GM21381 (cell line): Measurements from ENCODE around the gene RNU6-9.

Source experiments
- ATAC-seq: cut with Tn5 transposase; IDR thresholded peaks from one replicate; pipeline ENCODE4 v1.9.1; 2021; ENCODE audit warnings: mild to moderate bottlenecking, moderate library complexity; ENCODE audit not compliant: unreplicated experiment

RNU6-9 gene

DNA sequence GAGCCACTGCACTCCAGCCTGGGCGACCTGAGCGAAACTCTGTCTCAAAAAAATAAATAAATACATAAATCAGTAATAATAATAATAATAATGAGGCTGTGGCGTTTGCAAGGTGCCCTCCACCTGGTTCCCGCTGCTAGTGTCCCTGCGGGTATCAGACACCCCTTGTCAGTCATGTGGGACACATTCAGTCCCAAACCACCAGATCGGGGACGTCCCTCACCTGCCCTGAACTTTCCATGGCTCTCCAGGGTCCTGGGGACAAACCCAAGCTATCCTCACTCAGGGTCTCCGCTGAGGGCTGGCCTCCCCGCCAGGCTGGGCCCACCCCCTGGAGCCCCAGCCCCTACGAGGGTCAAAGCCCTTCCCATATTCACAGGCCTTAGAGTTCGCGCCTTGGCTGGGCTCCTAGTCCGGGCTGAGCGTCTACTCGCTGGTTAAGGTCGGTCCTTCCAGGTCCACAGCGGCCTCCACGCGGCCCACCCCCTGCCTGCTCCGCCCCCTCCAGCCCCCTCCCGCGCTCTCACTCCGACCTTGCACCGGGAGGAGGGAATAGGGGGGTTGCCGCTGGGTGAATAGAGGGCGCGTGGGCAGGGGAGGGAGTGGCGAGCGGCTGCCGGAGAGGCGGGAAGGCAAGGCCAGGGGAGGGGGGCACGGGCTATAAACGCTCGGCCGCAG lies 23.5 kb downstream of the RNU6-9 start:
- ATAC-seq: no peak

DNA sequence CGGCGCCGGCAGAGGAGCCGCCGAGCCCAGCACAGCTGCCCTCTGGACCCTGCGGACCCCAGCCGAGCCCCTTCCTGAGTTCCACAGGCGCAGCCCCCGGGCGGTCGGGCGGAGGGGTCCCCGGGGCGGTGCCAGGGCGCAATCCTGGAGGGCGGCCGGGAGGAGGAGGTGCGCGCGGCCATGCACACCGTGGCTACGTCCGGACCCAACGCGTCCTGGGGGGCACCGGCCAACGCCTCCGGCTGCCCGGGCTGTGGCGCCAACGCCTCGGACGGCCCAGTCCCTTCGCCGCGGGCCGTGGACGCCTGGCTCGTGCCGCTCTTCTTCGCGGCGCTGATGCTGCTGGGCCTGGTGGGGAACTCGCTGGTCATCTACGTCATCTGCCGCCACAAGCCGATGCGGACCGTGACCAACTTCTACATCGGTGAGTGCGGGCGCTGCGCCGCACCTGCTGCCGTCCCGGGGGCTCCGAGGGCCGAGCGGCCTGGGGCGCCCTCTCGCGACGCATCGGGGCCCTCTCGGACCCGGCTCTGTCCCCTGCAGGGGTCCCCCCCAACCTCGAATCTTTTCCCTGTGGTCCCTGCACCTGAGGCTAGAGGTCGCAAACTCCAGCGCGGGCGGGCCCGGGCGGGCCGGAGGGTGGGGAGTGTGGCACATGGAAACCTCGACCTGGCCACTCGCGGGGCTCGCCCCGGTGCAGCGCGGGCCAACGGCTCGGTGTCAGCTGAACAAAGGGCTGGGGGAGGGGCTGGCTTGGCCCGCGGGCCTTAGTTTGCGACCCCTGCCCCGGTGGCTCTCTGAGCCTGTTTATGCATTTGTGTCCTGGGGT lies 24.3 kb downstream of the RNU6-9 start, which contains the start of gene KISS1R:
TSS of gene KISS1R (plus strand) at position 11 of the 829 bp plus-strand sequence. CDS start at position 181, 170 bp downstream.
- no peak for ATAC-seq

GRCh38 chr19:918152-918437 lies 24.8 kb downstream of the RNU6-9 start:
- no peak for ATAC-seq

GRCh38 chr19:918481-919198 lies 25.4 kb downstream of the RNU6-9 start:
- no peak for ATAC-seq

- ATAC-seq: no peak
Measured at GRCh38 chr19:919199-920050, 26.1 kb downstream of the RNU6-9 start.

DNA sequence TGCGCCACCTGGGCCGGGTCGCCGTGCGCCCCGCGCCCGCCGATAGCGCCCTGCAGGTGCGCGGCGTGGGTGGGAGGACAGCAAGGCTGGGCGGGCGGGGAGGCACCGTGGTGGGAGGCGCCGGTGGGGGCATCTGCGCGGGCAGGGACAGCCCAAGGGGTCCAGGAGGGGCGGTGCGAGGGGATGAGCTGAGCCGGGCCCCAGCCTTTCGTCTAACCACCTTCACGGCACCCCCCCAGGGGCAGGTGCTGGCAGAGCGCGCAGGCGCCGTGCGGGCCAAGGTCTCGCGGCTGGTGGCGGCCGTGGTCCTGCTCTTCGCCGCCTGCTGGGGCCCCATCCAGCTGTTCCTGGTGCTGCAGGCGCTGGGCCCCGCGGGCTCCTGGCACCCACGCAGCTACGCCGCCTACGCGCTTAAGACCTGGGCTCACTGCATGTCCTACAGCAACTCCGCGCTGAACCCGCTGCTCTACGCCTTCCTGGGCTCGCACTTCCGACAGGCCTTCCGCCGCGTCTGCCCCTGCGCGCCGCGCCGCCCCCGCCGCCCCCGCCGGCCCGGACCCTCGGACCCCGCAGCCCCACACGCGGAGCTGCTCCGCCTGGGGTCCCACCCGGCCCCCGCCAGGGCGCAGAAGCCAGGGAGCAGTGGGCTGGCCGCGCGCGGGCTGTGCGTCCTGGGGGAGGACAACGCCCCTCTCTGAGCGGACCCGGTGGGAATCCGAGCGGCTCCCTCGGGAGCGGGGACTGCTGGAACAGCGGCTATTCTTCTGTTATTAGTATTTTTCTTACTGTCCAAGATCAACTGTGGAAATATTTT lies 27.0 kb downstream of the RNU6-9 start:
- ATAC-seq: no peak

DNA sequence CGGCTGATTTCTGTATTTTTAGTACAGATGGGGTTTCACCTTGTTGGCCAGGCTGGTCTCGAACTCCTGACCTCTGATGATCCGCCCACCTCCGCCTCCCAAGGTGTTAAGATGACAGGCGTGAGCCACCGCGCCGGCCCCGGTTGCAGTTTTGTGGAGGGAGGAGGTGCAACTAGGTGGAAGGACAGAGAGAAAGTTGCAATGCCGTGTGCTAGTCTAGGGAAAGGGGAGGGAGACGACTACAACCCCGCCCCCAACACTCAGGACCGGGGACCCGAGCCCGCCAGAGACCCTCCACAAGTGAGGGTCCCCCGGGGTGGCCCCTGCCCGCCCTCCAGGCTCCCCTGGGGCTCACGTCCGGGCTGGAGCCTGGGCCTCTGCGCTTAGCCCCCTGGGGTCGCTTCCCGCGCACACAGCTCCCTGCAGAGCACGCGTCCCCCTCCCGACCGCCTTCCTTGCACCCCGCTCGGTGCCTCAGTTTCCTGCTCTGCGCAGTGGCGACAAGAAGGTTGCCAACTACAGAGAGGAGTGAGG lies 31.3 kb downstream of the RNU6-9 start:
- no peak for ATAC-seq

DNA sequence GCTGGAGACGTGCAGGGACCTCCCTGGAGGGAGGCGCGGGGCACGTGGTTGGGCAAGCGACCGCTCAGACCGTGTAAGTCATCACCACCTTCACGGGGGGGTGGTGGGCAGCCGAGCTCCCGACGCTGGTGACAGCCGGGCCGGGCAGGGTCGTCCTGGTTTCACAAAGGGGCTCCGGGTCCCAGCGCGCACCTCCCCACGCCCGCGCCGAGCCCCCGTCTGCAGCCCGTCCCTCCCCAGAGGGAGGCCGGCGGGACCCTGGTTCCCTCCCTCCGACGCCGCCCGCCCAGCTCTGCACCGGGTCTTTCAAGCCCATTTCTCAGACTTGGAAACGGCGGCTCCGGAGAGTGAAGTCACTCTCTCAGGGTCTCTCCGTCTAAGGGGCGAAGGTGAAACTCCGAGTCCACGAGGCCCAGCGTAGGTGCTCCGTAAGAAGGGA lies 31.8 kb downstream of the RNU6-9 start:
- peak; percentile 43 for ATAC-seq

DNA sequence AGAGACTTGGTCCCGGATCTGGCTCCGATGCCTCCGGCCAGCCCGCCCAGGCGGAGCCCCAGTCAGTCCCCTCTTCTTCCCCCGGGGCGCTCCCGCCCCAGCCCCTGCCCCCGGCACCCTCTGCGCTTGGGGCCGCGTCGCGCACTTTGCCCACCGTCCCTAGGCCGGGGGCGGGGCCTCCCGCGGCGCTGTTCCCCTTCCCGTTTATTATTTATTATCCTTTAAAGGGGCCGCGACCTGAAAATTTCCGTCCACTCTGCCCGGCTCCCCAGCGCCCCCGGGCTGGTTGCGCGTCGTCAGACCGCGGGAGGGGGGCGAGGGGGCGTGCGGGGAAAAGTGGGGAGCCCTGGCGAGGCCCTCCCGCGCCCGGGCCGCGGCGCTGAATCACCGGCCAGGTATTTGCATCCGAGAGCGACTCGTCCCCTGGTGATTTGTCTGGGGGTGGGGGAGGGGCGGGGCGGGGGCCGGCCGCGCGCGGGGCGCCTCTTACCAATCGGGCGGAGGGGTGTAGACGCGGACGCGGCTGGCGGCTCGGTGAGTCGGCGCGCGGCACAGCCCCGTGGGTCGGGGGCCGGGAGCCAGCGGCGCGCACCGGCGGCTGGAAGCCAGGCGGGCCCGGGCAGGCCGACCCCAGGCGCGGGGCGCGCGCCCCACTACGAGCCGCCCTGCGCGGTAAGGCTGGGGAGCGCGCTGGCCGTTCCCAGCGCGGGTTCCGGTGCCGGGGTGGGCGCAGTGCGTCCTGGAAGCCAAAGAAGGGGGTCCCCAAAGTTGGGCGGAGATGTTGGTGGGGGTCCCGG lies 32.4 kb downstream of the RNU6-9 start, which contains the start of gene ARID3A:
TSS of gene ARID3A (plus strand) at position 510 of the 797 bp plus-strand sequence. CDS start 3,494 bp downstream, outside the sequence.
- peak; percentile 54 for ATAC-seq

DNA sequence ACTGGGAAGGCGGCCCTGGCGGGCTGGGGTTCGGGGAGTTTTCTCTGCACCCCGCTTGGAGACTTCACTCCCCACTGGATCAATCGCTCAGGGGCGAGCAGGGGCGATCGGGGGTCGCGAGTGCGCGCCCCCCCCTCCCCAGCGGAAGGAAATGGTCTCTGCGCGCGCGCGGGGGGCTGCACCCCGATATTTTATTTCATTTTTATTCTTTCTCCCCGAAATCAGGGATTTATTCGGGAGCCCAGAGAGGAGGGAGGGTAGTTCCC lies 33.0 kb downstream of the RNU6-9 start:
- no peak for ATAC-seq

DNA sequence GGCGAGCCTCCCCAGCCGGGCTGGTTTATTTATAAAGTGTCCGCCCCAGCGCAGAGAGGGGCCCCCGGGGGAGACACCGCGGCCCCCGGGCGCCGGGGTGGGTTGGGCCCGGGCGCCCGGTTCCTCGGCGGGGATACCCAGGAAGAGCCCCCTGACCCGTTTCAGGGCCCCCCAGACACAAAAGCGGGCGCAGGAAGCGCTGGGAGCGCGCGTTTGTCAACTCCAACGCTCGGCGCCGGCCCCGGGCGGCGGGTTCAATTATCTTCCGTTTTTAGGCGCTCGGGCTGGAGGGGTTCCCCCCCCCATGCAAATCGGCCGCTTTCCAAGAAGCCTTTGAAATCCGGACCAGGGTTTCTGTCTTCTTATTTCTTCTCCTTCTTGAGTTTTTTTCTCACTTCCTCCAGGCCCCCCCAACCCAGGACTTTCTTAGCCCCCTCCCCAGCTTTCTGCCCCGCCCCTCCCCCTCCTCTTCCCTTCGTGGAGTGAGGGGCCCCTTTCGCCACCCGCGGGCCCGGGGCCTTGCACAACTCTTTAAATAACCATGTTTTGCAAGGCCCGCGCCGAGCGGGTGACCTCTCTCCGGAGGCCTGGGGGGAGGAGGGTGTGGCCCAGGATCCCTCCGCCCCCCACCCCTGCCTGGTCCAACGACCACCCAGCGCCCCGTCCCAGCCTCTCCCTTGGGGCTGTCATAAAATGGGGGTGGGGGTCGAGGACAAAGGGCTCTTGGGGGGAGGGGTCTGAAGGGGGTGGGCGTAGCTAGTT lies 33.5 kb downstream of the RNU6-9 start:
- no peak for ATAC-seq

GRCh38 chr19:927351-927779 lies 34.1 kb downstream of the RNU6-9 start:
- no peak for ATAC-seq

GRCh38 chr19:927780-928401 lies 34.6 kb downstream of the RNU6-9 start:
- no peak for ATAC-seq

- ATAC-seq: no peak
Measured at GRCh38 chr19:928471-929202, 35.4 kb downstream of the RNU6-9 start.

- no peak for ATAC-seq
Measured at GRCh38 chr19:929203-929890, 36.1 kb downstream of the RNU6-9 start.

DNA sequence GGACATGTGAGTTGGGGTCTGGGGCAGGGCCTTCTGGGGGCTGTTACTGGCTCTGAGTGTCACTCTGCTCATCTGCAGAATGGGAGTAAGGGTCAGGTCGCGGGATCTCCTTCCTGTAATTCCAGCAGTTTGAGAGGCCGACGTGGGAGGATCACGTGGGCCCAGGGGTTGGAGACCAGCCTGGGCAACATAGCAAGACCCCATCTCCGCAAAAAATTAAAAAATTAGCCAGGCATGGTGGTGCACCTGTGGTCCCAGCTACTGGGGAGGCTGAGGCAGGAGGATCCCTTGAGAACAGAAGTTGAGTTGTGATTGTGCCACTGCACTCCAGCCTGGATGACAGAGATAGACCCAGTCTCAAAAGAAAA lies 36.6 kb downstream of the RNU6-9 start:
- ATAC-seq: no peak
